Spinal cord (tissue), 10 donors: Measurements from ENCODE around the gene TNNT2. TPM values are rescaled to one million over a fixed set of nuclear protein-coding genes. Genes with fewer than 3 reads are reported as not detected.

Source experiments
- DNase-seq, 6 donors: peaks; one replicate each; pipeline versions ENCODE4 v3.0.0 to v3.0.0-alpha.2; 2013 to 2015; ENCODE audit warnings: low spot score in 6 of 6, low read depth in 4 of 6
- H3K27ac ChIP-seq: one replicate; pipeline ENCODE4 v1.5.1; 2013; ENCODE audit warnings: low read depth, low read length, control low read depth
- H3K27me3 ChIP-seq: one replicate; pipeline ENCODE4 v1.6.1; 2013; ENCODE audit warnings: low read length; ENCODE audit not compliant: control insufficient read depth, insufficient read depth
- H3K36me3 ChIP-seq: one replicate; pipeline ENCODE4 v1.6.1; 2013; ENCODE audit warnings: low read length; ENCODE audit not compliant: control insufficient read depth, insufficient read depth
- H3K4me1 ChIP-seq: one replicate; pipeline ENCODE4 v1.6.1; 2013; ENCODE audit warnings: low read length; ENCODE audit not compliant: control insufficient read depth, insufficient read depth
- H3K4me3 ChIP-seq: one replicate; pipeline ENCODE4 v1.5.1; 2013; ENCODE audit warnings: low read depth, low read length, control low read depth
- H3K9me3 ChIP-seq: one replicate; pipeline ENCODE4 v1.6.1; 2013; ENCODE audit warnings: low read length; ENCODE audit not compliant: control insufficient read depth, insufficient read depth
- WGBS: methylation state at CpG from one replicate; pipeline ENCODE4 v1.1.5; 2013; ENCODE audit warnings: missing lambda C conversion rate; ENCODE audit not compliant: insufficient coverage; 5-methylcytosine and 5-hydroxymethylcytosine counted together
- polyA plus RNA-seq, 2 donors: library from polyadenylated mRNA; unstranded; fragments of 120-200 nt; gene quantifications; one replicate each; pipeline ENCODE4 v1.2.1, GENCODE V29; 2013; ENCODE audit not compliant: insufficient read length in 2 of 2
- total RNA-seq, 2 donors: library from RNA; depleted of rRNA in 1 of 2; stranded (reverse); fragments of 120-200 nt in 1 of 2; fragments of >200 nt in 1 of 2; gene quantifications; one replicate each; pipeline versions ENCODE4 v1.2.3 to v1.2.4, GENCODE V29; 2013 to 2014
- donor health status: healthy.

TNNT2 gene
- total and polyA plus RNA-seq, 4 donors = 1.4 to 23.4 (median 4.6) TPM

DNA sequence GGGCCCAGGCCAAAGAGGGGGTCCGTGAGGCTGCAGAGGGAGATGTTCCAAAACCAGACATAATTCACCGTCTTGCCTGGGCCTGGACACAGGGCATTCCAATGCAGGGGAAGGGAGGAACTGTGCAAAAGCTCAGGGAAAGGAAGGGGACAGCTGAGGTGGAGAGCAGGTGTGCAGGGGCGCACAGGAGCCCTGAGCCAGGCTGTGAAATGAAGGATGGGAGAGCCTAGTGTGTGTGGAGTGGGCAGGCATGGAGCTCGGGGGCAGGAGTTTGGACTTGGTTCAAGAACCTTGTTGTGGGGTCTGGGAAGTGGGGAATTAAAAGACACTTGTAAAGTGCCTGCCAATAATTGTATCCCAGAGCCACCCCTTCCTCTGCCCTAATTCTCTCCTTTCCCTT lies 41.8 kb upstream of the TNNT2 start:
- 68% methylated on average over 3 of the region's 4 CpGs for WGBS
- DNase-seq = no peak
- no peak overlapping the region for H3K27ac ChIP-seq

DNA sequence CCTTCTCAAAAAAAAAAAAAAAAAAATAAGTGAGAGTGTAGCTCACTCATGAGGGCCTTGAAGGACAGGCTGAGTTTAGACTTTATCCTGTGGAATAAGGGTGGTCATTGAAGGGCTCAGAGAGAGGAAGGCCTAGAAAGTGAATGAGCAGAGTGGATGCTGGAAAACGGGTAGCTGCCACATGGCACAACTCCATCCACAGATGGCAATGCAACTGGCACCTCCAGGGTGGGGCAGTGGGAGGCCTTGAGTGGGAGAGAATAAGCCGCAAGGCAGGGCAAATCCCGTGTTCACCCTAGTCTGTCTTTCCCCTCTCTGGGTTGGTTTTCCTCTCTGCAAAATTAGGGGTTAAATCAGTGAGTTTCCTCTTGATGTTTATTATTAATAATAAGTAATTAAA lies 41.0 kb upstream of the TNNT2 start:
- Histone ChIP-seq H3K36me3 (no peaks in the 10 kb centered on the region), H3K27me3 (no peaks in the 10 kb centered on the region), H3K27ac (no peak overlapping the region), H3K4me3 (no peak overlapping the region), H3K9me3 (no peaks in the 10 kb centered on the region), H3K4me1 (peaks cover 17% of the 10 kb centered on the region)
- peak in 1 of 6 donors; percentile 51 for DNase-seq
- WGBS = 83% methylated on average over 1 of the region's 3 CpGs

More for the DNA sequence above, 41.8 kb upstream of the TNNT2 start:
- Histone ChIP-seq H3K27me3 (no peaks in the 10 kb centered on the region), H3K9me3 (no peaks in the 10 kb centered on the region), H3K36me3 (no peaks in the 10 kb centered on the region), H3K4me1 (peaks cover 17% of the 10 kb centered on the region), H3K4me3 (no peak overlapping the region)

DNA sequence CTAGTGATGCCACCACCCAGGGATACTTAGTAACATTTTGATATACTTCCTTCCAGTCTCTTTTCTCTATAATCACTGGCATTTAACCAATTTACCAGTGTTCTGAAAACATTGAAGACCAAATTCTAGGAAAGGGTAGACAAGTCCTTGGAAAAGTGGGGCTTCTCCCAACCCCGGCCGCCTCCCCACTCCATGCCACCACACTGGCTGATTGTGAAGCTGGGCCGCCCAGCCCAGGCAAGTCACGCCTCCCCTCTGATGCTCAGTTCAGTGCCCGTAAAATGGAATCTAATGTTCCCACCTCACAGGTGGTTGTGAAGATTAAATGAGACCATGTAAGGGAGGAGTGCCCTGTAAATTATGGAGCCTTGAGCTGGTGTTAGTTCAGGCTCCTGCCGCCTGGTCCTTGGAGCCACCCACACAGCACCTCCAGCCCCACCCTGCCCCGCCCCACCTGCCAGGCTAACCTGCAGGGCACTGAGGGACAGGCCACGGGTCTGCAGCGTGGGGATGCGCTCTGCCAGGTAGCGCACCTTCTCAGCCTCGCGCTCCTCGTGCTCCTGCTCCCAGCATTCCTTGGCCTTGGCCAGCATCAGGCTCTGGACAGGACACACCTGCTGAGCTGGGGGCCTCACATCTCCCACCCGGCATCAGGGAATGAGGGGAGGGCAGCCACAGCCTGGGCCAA lies 36.7 kb upstream of the TNNT2 start:
- no peaks in the 10 kb centered on the region for H3K27me3 ChIP-seq
- H3K9me3 ChIP-seq = no peaks in the 10 kb centered on the region
- H3K36me3 ChIP-seq = no peaks in the 10 kb centered on the region
- H3K27ac ChIP-seq = no peak overlapping the region
- WGBS = 93% methylated on average over 13 of the region's 15 CpGs
- DNase-seq = no peak
- H3K4me3 ChIP-seq = no peak overlapping the region
- peaks cover 2% of the 10 kb centered on the region for H3K4me1 ChIP-seq

- Histone ChIP-seq H3K36me3 (no peaks in the 10 kb centered on the region), H3K27ac (no peak overlapping the region), H3K27me3 (no peaks in the 10 kb centered on the region), H3K9me3 (no peaks in the 10 kb centered on the region), H3K4me3 (no peak overlapping the region), H3K4me1 (peaks cover 6% of the 10 kb centered on the region)
- WGBS = 96% methylated on average over 12 of the region's 12 CpGs
- DNase-seq = no peak
Measured at GRCh38 chr1:201411292-201411691, 33.8 kb upstream of the TNNT2 start.

- no peak overlapping the region for H3K4me3 ChIP-seq
- WGBS = 71% methylated on average over 6 of the region's 8 CpGs
Measured at GRCh38 chr1:201409440-201409839, 32.0 kb upstream of the TNNT2 start.

GRCh38 chr1:201408834-201409200 lies 31.3 kb upstream of the TNNT2 start:
- H3K4me1 ChIP-seq = peaks cover 6% of the 10 kb centered on the region
- no peaks in the 10 kb centered on the region for H3K36me3 ChIP-seq
- H3K27ac ChIP-seq = no peak overlapping the region
- no peaks in the 10 kb centered on the region for H3K9me3 ChIP-seq
- no peak for DNase-seq
- H3K4me3 ChIP-seq = no peak overlapping the region
- H3K27me3 ChIP-seq = peaks cover 3% of the 10 kb centered on the region
- 89% methylated on average over 3 of the region's 3 CpGs for whole genome bisulfite sequencing

More at GRCh38 chr1:201409440-201409839, 32.0 kb upstream of the TNNT2 start:
- H3K9me3 ChIP-seq = no peaks in the 10 kb centered on the region
- H3K27ac ChIP-seq = no peak overlapping the region
- DNase-seq = no peak
- H3K4me1 ChIP-seq = peaks cover 6% of the 10 kb centered on the region
- H3K36me3 ChIP-seq = no peaks in the 10 kb centered on the region
- H3K27me3 ChIP-seq = peaks cover 3% of the 10 kb centered on the region

GRCh38 chr1:201408176-201408833 lies 30.8 kb upstream of the TNNT2 start:
- Histone ChIP-seq H3K4me1 (peaks cover 6% of the 10 kb centered on the region), H3K27ac (no peak overlapping the region), H3K36me3 (no peaks in the 10 kb centered on the region), H3K9me3 (no peaks in the 10 kb centered on the region), H3K27me3 (peaks cover 4% of the 10 kb centered on the region), H3K4me3 (no peak overlapping the region)
- 18% methylated on average over 9 of the region's 11 CpGs for WGBS
- peak; percentile 6 to 79 (median 30) for DNase-seq

- no peak for DNase-seq
- H3K36me3 ChIP-seq = no peaks in the 10 kb centered on the region
- 92% methylated on average over 5 of the region's 8 CpGs for WGBS
- H3K27me3 ChIP-seq = peaks cover 10% of the 10 kb centered on the region
- H3K4me1 ChIP-seq = peaks cover 6% of the 10 kb centered on the region
- no peak overlapping the region for H3K27ac ChIP-seq
- H3K4me3 ChIP-seq = no peak overlapping the region
- no peaks in the 10 kb centered on the region for H3K9me3 ChIP-seq
Measured at GRCh38 chr1:201406831-201407406, 29.4 kb upstream of the TNNT2 start.

DNA sequence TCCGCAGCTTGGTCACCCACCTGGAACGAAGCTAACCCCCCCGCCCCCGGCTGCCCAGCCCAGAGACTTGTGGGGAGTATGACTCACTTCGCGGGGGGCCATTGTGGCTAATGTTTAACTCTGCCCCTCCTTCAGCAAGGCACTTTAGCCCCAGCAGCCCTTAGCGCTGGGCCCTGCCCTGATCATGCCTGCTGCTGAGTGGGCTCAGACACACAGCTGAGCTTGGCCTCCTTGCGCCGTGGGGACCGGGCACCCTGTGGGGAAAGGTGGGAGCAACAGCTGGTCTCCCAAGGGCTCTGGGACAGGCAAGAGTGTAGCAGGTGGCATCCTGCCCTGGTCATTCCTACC lies 28.0 kb upstream of the TNNT2 start:
- Histone ChIP-seq H3K9me3 (no peaks in the 10 kb centered on the region), H3K4me3 (no peak overlapping the region), H3K27me3 (peaks cover 23% of the 10 kb centered on the region), H3K4me1 (peaks cover 6% of the 10 kb centered on the region), H3K27ac (no peak overlapping the region), H3K36me3 (no peaks in the 10 kb centered on the region)
- WGBS = 82% methylated on average over 10 of the region's 10 CpGs
- no peak for DNase-seq
